ENCODE data around the gene FBRSL1. TPM values are rescaled to one million over a fixed set of nuclear protein-coding genes. Genes with fewer than 3 reads are reported as not detected.

FBRSL1 gene
- total and polyA plus RNA-seq, 2 of the 8 experiments (the other 6 are each of a cell fraction or from before 2014, with no cell fraction given): 18.4 to 109 TPM

GRCh38 chr12:132483208-132483607, 6.7 kb upstream of the FBRSL1 start:
- no peak overlapping the region for H3K4me2 ChIP-seq (ENCODE audit: insufficient read depth in 1 of 2, low read depth in 2 of 2, low read length in 2 of 2)
- no peaks in the 10 kb centered on the region for H3K9me3 ChIP-seq (ENCODE audit: insufficient read depth in 2 of 2, low read depth in 1 of 2, low read length in 1 of 2)
- H2BK5ac ChIP-seq (ENCODE audit: low read depth, low read length): no peak overlapping the region
- H3K36me3 ChIP-seq (ENCODE audit: control insufficient read depth in 2 of 4, insufficient read depth in 4 of 4, low read length in 3 of 4): no peaks in the 10 kb centered on the region
- H3K4ac ChIP-seq (replicated peaks; ENCODE audit: insufficient read length, low read depth, low read length): no peak overlapping the region
- H4K20me1 ChIP-seq (replicated peaks in 1 of 2; ENCODE audit: control insufficient read depth in 1 of 2, insufficient read depth in 2 of 2, low read length in 2 of 2): peaks cover 1 to 2% of the 10 kb centered on the region in 2 experiments
- H3K79me1 ChIP-seq (ENCODE audit: low read depth, low read length): no peaks in the 10 kb centered on the region
- no peak overlapping the region for H2BK12ac ChIP-seq (ENCODE audit: low read depth, low read length)
- no peaks in the 10 kb centered on the region for H3K79me2 ChIP-seq (ENCODE audit: control insufficient read depth in 1 of 2, insufficient read depth in 2 of 2, low read length in 2 of 2)
- ChIA-PET CTCF (ENCODE audit: partially characterized antibody) (interaction anchor here (1.1 to 2.0 kb wide), 6 partner anchors 23 to 109 kb away, joined by 3 to 9 read pairs (median 4); no protein-coding TSS in a partner anchor), POLR2A (ENCODE audit: partially characterized antibody) (no interaction called here)
- peaks cover 44 to 96% (median 83%) of the 10 kb centered on the region in 4 experiments for H3K27me3 ChIP-seq (replicated peaks in 1 of 4; ENCODE audit: control insufficient read depth in 3 of 4, extremely low read depth in 1 of 4, insufficient read depth in 3 of 4, low read length in 3 of 4)
- H2BK15ac ChIP-seq (ENCODE audit: low read length): no peak overlapping the region
- H2BK120ac ChIP-seq (replicated peaks; ENCODE audit: low read depth, low read length): no peak overlapping the region
- H3K4me1 ChIP-seq (replicated peaks in 1 of 4; ENCODE audit: control insufficient read depth in 3 of 4, insufficient read depth in 4 of 4, low read length in 3 of 4): no peaks in the 10 kb centered on the region
- no peak overlapping the region for H4K5ac ChIP-seq (ENCODE audit: insufficient read length, low read depth, low read length)
- no peak overlapping the region for H3K18ac ChIP-seq (ENCODE audit: extremely low read depth, low read length)
- no peak overlapping the region for H4K8ac ChIP-seq (ENCODE audit: extremely low read depth, insufficient read depth, low read length)
- no peak overlapping the region for H3K4me3 ChIP-seq (ENCODE audit: extremely low read depth in 1 of 4, insufficient read depth in 2 of 4, low read depth in 3 of 4, low read length in 4 of 4)
- H2AFZ ChIP-seq (ENCODE audit: low read length): no peak overlapping the region
- no peak overlapping the region for H3K56ac ChIP-seq (replicated peaks; ENCODE audit: insufficient read length, low read depth, low read length)
- no peak overlapping the region for H3K9ac ChIP-seq (replicated peaks in 1 of 4; ENCODE audit: extremely low read depth in 1 of 4, low read depth in 3 of 4, low read length in 3 of 4)
- no peak overlapping the region for H2BK20ac ChIP-seq (ENCODE audit: low read length)
- H3K23ac ChIP-seq (ENCODE audit: insufficient read length): no peak overlapping the region
- DNase-seq (ENCODE audit: low read depth in 1 of 2, low spot score in 2 of 2): no peak
- 97% methylated on average over 25 of the region's 27 CpGs; no CpG with 5 or more reads in 1 of the 2 experiments for WGBS, 2 experiments (ENCODE audit: extremely low coverage in 1 of 2, insufficient coverage in 1 of 2, insufficient read length in 1 of 2, insufficient replicate concordance in 2 of 2, low coverage in 1 of 2, low lambda C conversion rate in 2 of 2, missing lambda C conversion rate in 1 of 2)
- no peak overlapping the region for H3K14ac ChIP-seq (ENCODE audit: insufficient read length)
- H3K23me2 ChIP-seq (ENCODE audit: low read depth, low read length): no peaks in the 10 kb centered on the region
- FAIRE-seq: no peak
- no peak overlapping the region for H2AK5ac ChIP-seq (ENCODE audit: low read depth, low read length)
- no peak overlapping the region for H4K91ac ChIP-seq (replicated peaks; ENCODE audit: insufficient read length, low read length)
- H3K27ac ChIP-seq (ENCODE audit: low read depth, low read length): no peak overlapping the region
- TF ChIP-seq CHD1 (IDR thresholded peaks at IDR 0.05; ENCODE audit: low read depth, low read length): no peak
- TF ChIP-seq POLR2A (IDR thresholded peaks at IDR 0.05; ENCODE audit: control extremely low read depth in 1 of 2, low read depth in 2 of 2, low read length in 2 of 2): no peak
- no peak for TF ChIP-seq HDAC6 (IDR thresholded peaks at IDR 0.05; ENCODE audit: low read depth, low read length)
- TF ChIP-seq BACH1 (IDR thresholded peaks at IDR 0.05; ENCODE audit: low read length): no peak
- TF ChIP-seq, protein P1, sequence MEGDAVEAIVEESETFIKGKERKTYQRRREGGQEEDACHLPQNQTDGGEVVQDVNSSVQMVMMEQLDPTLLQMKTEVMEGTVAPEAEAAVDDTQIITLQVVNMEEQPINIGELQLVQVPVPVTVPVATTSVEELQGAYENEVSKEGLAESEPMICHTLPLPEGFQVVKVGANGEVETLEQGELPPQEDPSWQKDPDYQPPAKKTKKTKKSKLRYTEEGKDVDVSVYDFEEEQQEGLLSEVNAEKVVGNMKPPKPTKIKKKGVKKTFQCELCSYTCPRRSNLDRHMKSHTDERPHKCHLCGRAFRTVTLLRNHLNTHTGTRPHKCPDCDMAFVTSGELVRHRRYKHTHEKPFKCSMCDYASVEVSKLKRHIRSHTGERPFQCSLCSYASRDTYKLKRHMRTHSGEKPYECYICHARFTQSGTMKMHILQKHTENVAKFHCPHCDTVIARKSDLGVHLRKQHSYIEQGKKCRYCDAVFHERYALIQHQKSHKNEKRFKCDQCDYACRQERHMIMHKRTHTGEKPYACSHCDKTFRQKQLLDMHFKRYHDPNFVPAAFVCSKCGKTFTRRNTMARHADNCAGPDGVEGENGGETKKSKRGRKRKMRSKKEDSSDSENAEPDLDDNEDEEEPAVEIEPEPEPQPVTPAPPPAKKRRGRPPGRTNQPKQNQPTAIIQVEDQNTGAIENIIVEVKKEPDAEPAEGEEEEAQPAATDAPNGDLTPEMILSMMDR (IDR thresholded peaks at IDR 0.05; ENCODE audit: control extremely low read depth in 1 of 3, insufficient read depth in 1 of 3, low read depth in 1 of 3, low read length in 3 of 3): no peak
- TF ChIP-seq CEBPB (IDR thresholded peaks at IDR 0.05; ENCODE audit: low read depth, low read length): no peak
- TF ChIP-seq JUN (IDR thresholded peaks at IDR 0.05; ENCODE audit: low read depth, low read length): no peak
- TF ChIP-seq SIX5 (IDR thresholded peaks at IDR 0.05; ENCODE audit: low read depth, low read length): no peak
- no peak for TF ChIP-seq TAF1 (IDR thresholded peaks at IDR 0.05; ENCODE audit: low read depth, low read length)
- TF ChIP-seq KDM1A (IDR thresholded peaks at IDR 0.05; ENCODE audit: borderline replicate concordance, low read length): no peak
- TF ChIP-seq RAD21 (IDR thresholded peaks at IDR 0.05 in 1 of 2, conservative IDR thresholded peaks at IDR 0.05 in 1 of 2; ENCODE audit: low read depth in 2 of 2, low read length in 2 of 2): no peak
- no peak for TF ChIP-seq YY1 (IDR thresholded peaks at IDR 0.05; ENCODE audit: low read depth, low read length)
- TF ChIP-seq ASH2L (IDR thresholded peaks at IDR 0.05; ENCODE audit: low read length): no peak
- no peak for TF ChIP-seq BCL11A (IDR thresholded peaks at IDR 0.05; ENCODE audit: low read depth in 2 of 2, low read length in 2 of 2)
